Hematopoietic multipotent progenitor cell (in vitro differentiated cells): ENCODE results near the gene FRY. TPM values are rescaled to one million over a fixed set of nuclear protein-coding genes. Genes with fewer than 3 reads are reported as not detected.

Experiments used
- DNase-seq, 3 donors: peaks; one replicate each; pipeline ENCODE4 v3.0.0-alpha.2; 2011 to 2015; ENCODE audit warnings: low read depth in 2 of 3, low spot score in 2 of 3
- total RNA-seq: library from RNA; depleted of rRNA; stranded (reverse); fragments of >200 nt; gene quantifications from one replicate; pipeline ENCODE4 v1.2.3, GENCODE V29; 2012

FRY gene
- total RNA-seq, 1 donor: 28.0 TPM

- DNase-seq: no peak
Observed at GRCh38 chr13:32205431-32206096, 174.0 kb downstream of the FRY start.

GRCh38 chr13:32206097-32206740 is 174.6 kb downstream of the FRY start:
- no peak for DNase-seq

DNA sequence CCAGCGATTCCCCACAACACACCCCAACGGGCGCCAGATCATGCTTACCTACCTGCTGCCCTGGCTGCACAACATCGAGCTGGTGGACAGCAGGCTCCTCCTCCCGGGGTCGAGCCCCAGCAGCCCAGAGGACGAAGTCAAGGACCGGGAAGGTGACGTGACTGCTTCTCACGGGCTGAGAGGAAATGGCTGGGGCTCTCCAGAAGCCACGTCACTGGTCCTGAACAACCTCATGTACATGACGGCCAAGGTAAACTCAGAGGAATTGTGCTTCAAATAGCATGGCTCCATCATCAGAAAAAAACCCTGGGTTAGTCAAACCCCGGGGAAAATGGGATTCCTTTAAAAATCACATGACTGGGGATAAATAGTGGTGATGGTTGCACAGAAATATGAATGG is 177.3 kb downstream of the FRY start:
- DNase-seq: no peak

- DNase-seq: no peak
Observed at GRCh38 chr13:32209652-32210051, 178.1 kb downstream of the FRY start.

DNA sequence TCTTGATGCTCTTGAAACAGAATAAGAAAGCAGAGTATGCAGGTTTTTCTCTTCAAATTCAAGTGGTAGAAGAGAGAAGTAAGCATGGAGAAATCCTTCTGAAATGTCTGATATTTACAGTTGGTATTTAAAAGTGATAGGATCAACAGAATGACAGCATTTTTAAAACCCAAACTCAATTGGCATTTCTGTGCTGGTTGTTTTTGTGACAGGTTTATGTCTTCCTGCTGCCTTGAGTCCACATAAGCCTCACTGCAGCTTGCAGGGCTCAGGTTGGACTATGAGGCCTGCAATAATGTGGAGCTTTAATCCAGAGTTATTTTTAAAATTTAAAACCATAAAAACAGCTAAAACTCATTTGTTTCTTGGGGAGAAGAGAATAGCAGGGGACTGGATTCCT is 178.5 kb downstream of the FRY start:
- DNase-seq: no peak

GRCh38 chr13:32211813-32212212 is 180.2 kb downstream of the FRY start:
- no peak for DNase-seq

DNA sequence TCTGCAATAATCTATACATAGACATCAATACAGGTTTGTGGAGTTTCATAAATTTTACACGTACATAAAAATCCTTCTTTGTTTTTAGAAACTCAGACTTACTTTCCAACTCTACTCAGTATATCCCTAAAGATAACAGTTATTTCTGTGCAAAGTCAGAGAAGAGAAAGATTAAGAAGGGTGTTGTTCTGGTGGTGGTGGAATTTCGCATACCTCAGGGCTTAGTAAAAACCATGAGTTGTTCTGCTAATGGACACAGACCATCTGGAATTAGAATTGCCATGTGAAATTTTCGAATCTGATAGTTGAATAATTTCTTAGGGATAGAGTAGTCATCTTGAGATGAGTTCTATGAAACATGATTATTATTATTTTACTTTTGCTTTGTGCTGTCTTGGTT is 180.8 kb downstream of the FRY start:
- DNase-seq: no peak

- no peak for DNase-seq
Observed at GRCh38 chr13:32213626-32214025, 182.1 kb downstream of the FRY start.

- DNase-seq: no peak
Observed at GRCh38 chr13:32214071-32214470, 182.5 kb downstream of the FRY start.

DNA sequence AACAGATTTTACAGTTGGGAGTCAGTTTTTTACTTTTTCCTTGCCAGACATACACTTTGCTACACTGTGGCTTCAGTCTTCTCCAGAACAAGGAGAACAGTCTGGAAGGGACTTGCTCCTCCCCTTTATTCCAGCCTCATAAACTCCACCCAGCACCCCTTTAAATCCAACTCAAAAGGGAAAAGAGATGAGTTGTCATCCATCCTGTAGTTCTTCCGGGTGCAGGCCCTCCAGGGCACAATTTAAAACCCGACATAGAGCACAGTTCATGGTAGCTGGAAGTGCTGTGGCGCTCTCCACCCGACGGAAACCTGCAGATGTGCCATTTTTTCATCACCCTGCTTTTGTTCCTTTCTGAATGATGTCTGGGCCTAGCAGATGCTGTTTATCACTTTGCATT is 184.7 kb downstream of the FRY start:
- no peak for DNase-seq

DNA sequence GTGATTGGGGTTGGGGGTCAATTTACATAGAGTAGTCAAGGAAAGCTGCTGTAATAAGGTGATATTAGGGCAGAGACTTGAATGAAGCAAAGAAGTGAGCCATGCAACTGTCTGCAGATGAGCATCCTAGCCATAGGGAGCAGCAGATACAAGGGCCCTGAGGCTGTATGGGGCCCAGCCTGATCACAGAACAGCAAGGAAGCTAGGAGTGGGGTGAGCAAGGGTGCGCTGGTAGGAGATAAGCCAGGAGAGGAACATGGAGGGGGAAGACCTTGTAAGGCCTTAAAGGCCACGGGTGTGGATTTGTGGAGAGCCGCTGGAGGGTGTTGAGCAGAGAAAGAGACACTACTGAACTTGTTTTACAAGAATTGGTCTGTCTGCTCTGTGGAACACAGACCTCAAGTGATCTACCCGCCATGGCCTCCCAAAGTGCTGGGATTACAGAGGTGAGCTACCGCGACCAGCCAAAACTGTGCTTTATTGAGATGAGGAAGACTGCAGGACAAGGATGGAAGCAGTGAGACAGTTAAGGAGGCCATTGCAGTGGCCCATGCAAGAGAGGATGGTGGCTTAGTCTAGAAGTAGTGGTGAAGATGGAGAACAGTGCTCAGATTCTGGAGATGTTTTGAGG is 190.6 kb downstream of the FRY start:
- DNase-seq: no peak

GRCh38 chr13:32224916-32225315 is 193.3 kb downstream of the FRY start:
- DNase-seq: no peak

DNA sequence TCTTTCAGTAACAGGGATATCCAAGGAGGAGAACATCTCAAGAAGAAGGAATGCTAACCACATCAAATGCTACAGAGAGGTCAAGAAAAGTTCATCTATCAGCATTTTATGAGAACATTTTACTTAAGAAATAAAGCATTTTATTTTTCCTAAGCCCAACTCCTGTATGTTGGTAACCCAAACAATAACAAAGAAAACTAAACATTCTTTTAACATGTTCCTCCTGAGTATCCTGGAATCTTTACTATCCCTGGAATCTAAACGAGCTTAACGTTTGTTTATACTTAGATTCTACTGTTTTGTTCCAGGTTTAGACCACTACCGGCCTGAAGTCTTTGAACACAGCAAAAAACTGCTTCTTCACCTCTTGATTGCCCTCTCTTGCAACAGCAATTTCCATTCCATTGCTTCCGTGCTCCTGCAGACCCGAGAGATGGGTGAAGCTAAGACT is 193.9 kb downstream of the FRY start:
- no peak for DNase-seq

- no peak for DNase-seq
Observed at GRCh38 chr13:32228330-32229041, 196.9 kb downstream of the FRY start.

GRCh38 chr13:32229443-32229842 is 197.9 kb downstream of the FRY start:
- DNase-seq: no peak

GRCh38 chr13:32232263-32232662 is 200.7 kb downstream of the FRY start:
- no peak for DNase-seq

GRCh38 chr13:32233062-32233461 is 201.5 kb downstream of the FRY start:
- DNase-seq: no peak

- DNase-seq: peak in 2 of 3 donors; percentile 5 to 29
Observed at GRCh38 chr13:32234914-32235313, 203.3 kb downstream of the FRY start.

DNA sequence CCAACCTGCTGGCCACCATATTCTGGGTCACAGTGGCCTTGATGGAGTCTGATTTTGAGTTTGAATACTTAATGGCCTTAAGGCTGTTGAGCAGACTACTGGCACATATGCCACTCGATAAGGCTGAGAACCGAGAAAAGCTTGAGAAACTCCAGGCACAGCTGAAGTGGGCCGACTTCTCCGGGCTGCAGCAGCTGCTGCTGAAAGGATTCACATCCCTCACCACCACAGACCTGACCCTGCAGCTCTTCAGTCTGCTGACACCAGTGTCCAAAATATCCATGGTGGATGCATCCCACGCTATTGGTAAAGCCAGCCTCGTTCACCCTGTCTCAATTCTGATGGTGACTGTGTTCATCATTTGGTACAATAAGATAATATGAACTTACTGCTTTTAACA is 206.1 kb downstream of the FRY start:
- DNase-seq: no peak

GRCh38 chr13:32243695-32244094 is 212.1 kb downstream of the FRY start:
- no peak for DNase-seq

GRCh38 chr13:32245555-32245954 is 214.0 kb downstream of the FRY start:
- DNase-seq: no peak
